ENCODE measurements around the gene DMC1. TPM values are rescaled to one million over a fixed set of nuclear protein-coding genes. Genes with fewer than 3 reads are reported as not detected.
"Not testable (repeated sequence)": the region's sequence is repeated elsewhere in the genome, so short reads cannot be mapped to it uniquely, and the experiment has no call there.

DMC1 gene
- total and polyA plus RNA-seq, 9 of the 15 experiments (the other 6 are each of a cell fraction or from before 2014, with no cell fraction given): 5.5 to 55.5 (median 9.8) TPM

DNA sequence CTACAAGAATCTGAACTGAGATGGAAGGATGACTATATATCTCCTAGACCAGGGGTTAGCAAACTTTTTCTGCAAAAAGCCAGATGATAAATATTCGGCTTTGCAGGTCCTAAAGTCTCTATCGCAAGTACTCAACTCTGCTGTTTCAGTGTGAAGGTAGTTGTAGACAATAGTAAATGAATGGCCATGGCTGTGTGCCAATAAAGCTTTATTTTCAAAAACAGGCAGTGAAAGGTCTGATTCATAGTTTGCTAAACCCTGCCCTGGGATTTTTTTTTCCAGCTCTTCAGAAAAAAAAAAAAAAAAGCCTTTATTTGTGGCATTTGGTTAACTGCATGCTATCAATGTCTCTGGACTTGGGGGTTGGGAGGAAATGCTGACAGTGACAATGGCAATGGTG is 48.7 kb upstream of the DMC1 start (continued):
- TF ChIP-seq, protein P1, sequence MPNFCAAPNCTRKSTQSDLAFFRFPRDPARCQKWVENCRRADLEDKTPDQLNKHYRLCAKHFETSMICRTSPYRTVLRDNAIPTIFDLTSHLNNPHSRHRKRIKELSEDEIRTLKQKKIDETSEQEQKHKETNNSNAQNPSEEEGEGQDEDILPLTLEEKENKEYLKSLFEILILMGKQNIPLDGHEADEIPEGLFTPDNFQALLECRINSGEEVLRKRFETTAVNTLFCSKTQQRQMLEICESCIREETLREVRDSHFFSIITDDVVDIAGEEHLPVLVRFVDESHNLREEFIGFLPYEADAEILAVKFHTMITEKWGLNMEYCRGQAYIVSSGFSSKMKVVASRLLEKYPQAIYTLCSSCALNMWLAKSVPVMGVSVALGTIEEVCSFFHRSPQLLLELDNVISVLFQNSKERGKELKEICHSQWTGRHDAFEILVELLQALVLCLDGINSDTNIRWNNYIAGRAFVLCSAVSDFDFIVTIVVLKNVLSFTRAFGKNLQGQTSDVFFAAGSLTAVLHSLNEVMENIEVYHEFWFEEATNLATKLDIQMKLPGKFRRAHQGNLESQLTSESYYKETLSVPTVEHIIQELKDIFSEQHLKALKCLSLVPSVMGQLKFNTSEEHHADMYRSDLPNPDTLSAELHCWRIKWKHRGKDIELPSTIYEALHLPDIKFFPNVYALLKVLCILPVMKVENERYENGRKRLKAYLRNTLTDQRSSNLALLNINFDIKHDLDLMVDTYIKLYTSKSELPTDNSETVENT (CRISPR knock-in tag; IDR thresholded peaks at IDR 0.05): no peak

DNA sequence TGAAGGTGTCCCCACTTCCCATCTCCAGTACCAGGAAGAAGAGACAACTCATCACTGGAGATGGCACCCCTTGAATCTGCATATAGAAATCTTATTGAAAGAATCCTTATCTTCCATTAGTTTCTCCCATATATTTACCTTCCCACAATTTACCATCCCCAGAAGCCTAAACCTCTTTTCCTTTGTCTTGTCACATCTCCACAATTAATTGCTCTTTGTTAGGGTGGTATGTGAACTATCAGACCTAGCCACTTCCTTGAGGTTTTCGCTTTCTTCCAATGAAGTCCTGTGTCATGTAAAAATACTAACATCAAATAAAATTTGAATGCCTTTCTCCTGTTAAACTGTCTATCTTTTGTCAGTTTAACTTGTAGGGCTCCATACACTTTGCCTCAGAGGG is 48.3 kb upstream of the DMC1 start:
- no peaks in the 10 kb centered on the region for H3K27me3 ChIP-seq (ENCODE audit: control insufficient read depth in 2 of 2, insufficient read depth in 2 of 2, low read length in 2 of 2)
- FAIRE-seq: no peak
- POLR2A ChIA-PET: no interaction called here

DNA sequence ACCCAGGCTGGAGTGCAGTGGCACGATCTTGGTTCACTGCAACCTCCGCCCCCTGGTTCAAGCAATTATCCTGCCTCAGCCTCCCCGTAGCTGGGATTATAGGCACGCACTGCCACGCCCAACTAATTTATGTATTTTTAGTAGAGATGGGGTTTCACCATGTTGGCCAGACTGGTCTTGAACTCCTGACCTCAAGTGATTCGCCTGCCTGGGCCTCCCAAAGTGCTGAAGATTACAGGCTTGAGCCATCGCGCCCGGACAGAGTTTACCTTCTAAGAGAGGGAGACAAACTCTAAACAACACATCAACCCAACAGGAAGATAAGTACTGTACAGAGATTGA is 45.1 kb upstream of the DMC1 start:
- BruUV-seq (replicated peaks); POLR2A ChIA-PET; intact Hi-C loops (cut with micrococcal nuclease); H2AFZ ChIP-seq (ENCODE audit: low read depth, low read length); FAIRE-seq; CTCF ChIA-PET (ENCODE audit: low intra/inter-chr PET ratio); H3K9me3 ChIP-seq (replicated peaks; ENCODE audit: control insufficient read depth, insufficient read depth, low read depth, low read length); ATAC-seq; H3K27ac ChIP-seq (ENCODE audit: extremely low read depth, low read depth, low read length); H3K4me3 ChIP-seq; H3K79me2 ChIP-seq (ENCODE audit: control insufficient read depth, insufficient read depth, low read length); H3K9ac ChIP-seq (ENCODE audit: insufficient read depth in 1 of 2, low read depth in 2 of 2, low read length in 2 of 2); in situ Hi-C loops (cut with MboI); H3K4me1 ChIP-seq (replicated peaks in 1 of 2; ENCODE audit: control insufficient read depth in 2 of 2, insufficient read depth in 2 of 2, low read length in 2 of 2); H3K4me2 ChIP-seq (ENCODE audit: insufficient read depth, low read length); H3K27me3 ChIP-seq (ENCODE audit: control insufficient read depth in 2 of 2, insufficient read depth in 2 of 2, low read length in 2 of 2); DNase-seq (ENCODE audit: extremely low read depth in 1 of 4, low spot score in 3 of 4); H4K20me1 ChIP-seq (replicated peaks; ENCODE audit: control insufficient read depth, insufficient read depth, low read length); H3K9me1 ChIP-seq (ENCODE audit: control insufficient read depth, insufficient read depth, low read length); H3K36me3 ChIP-seq (ENCODE audit: control insufficient read depth, insufficient read depth, low read length): not testable (repeated sequence)
- 25% methylated on average over 7 of the region's 9 CpGs for WGBS (ENCODE audit: insufficient coverage, low coverage, missing lambda C conversion rate)

More for the DNA sequence above, 48.3 kb upstream of the DMC1 start:
- ATAC-seq (no peak), DNase-seq (ENCODE audit: extremely low read depth in 1 of 4, low spot score in 3 of 4) (no peak)
- H3K27ac ChIP-seq (ENCODE audit: extremely low read depth, low read depth, low read length): no peak overlapping the region
- TF ChIP-seq, protein P2, sequence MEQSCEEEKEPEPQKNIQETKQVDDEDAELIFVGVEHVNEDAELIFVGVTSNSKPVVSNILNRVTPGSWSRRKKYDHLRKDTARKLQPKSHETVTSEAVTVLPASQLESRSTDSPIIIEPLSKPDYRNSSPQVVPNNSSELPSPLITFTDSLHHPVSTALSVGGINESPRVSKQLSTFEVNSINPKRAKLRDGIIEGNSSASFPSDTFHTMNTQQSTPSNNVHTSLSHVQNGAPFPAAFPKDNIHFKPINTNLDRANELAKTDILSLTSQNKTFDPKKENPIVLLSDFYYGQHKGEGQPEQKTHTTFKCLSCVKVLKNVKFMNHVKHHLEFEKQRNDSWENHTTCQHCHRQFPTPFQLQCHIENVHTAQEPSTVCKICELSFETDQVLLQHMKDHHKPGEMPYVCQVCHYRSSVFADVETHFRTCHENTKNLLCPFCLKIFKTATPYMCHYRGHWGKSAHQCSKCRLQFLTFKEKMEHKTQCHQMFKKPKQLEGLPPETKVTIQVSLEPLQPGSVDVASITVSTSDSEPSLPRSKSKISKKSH (CRISPR knock-in tag; IDR thresholded peaks at IDR 0.05): no peak
- TF ChIP-seq SP1 (CRISPR knock-in tag; IDR thresholded peaks at IDR 0.05) (no peak), MECOM (CRISPR knock-in tag; IDR thresholded peaks at IDR 0.05) (no peak), HNRNPK (IDR thresholded peaks at IDR 0.05; ENCODE audit: low read depth, low read length, poor library complexity, severe bottlenecking) (no peak), NFRKB (IDR thresholded peaks at IDR 0.05; ENCODE audit: low read depth) (no peak)
- TF ChIP-seq, protein P3, sequence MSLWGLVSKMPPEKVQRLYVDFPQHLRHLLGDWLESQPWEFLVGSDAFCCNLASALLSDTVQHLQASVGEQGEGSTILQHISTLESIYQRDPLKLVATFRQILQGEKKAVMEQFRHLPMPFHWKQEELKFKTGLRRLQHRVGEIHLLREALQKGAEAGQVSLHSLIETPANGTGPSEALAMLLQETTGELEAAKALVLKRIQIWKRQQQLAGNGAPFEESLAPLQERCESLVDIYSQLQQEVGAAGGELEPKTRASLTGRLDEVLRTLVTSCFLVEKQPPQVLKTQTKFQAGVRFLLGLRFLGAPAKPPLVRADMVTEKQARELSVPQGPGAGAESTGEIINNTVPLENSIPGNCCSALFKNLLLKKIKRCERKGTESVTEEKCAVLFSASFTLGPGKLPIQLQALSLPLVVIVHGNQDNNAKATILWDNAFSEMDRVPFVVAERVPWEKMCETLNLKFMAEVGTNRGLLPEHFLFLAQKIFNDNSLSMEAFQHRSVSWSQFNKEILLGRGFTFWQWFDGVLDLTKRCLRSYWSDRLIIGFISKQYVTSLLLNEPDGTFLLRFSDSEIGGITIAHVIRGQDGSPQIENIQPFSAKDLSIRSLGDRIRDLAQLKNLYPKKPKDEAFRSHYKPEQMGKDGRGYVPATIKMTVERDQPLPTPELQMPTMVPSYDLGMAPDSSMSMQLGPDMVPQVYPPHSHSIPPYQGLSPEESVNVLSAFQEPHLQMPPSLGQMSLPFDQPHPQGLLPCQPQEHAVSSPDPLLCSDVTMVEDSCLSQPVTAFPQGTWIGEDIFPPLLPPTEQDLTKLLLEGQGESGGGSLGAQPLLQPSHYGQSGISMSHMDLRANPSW (CRISPR knock-in tag; IDR thresholded peaks at IDR 0.05): no peak
- 20% methylated on average over 1 of the region's 1 CpG for WGBS (ENCODE audit: insufficient coverage, low coverage, missing lambda C conversion rate)
- no peak overlapping the region for H3K4me3 ChIP-seq
- BruUV-seq (replicated peaks): no TSS peak
- H3K36me3 ChIP-seq (ENCODE audit: control insufficient read depth, insufficient read depth, low read length): no peaks in the 10 kb centered on the region
- H3K9me3 ChIP-seq (replicated peaks; ENCODE audit: control insufficient read depth, insufficient read depth, low read depth, low read length): peaks cover 1% of the 10 kb centered on the region; the same call in 1 of the 2 replicates
- no peaks in the 10 kb centered on the region for H4K20me1 ChIP-seq (replicated peaks; ENCODE audit: control insufficient read depth, insufficient read depth, low read length)
- CTCF ChIA-PET (ENCODE audit: low intra/inter-chr PET ratio): no interaction called here
- intact Hi-C loops (cut with micrococcal nuclease): no loop called here
- H3K9ac ChIP-seq (ENCODE audit: insufficient read depth in 1 of 2, low read depth in 2 of 2, low read length in 2 of 2): no peak overlapping the region
- no peaks in the 10 kb centered on the region; a peak in 2 of 5 replicates for H3K4me1 ChIP-seq (replicated peaks in 1 of 2; ENCODE audit: control insufficient read depth in 2 of 2, insufficient read depth in 2 of 2, low read length in 2 of 2)
- no peaks in the 10 kb centered on the region for H3K79me2 ChIP-seq (ENCODE audit: control insufficient read depth, insufficient read depth, low read length)
- in situ Hi-C loops (cut with MboI): no loop called here
- H3K4me2 ChIP-seq (ENCODE audit: insufficient read depth, low read length): no peak overlapping the region
- H3K9me1 ChIP-seq (ENCODE audit: control insufficient read depth, insufficient read depth, low read length): no peaks in the 10 kb centered on the region
- no peak overlapping the region for H2AFZ ChIP-seq (ENCODE audit: low read depth, low read length)

All from K562 (cell line).